Smooth muscle cell (in vitro differentiated cells): ENCODE results near the gene OR5L1. TPM values are rescaled to one million over a fixed set of nuclear protein-coding genes. Genes with fewer than 3 reads are reported as not detected.

ENCODE experiments used
- DNase-seq: peaks from one replicate; lab custom pipeline; 2025; ENCODE audit not compliant: unreplicated experiment; lab: John Stamatoyannopoulos, UW
- H2AFZ ChIP-seq: fragments of 200-600 bp; sonication (generic); 2 replicates; pipeline ENCODE4 v1.6.0; 2016; ENCODE audit warnings: antibody characterized with exemption, low read depth, mild to moderate bottlenecking
- H3F3A ChIP-seq: fragments of 200-600 bp; sonication (generic); 2 replicates; pipeline ENCODE4 v1.6.0; 2017; ENCODE audit warnings: antibody characterized with exemption, low read depth
- H3K27ac ChIP-seq: fragments of 200-600 bp; sonication (generic); 2 replicates; pipeline ENCODE4 v1.5.1; 2016; ENCODE audit warnings: low read depth, mild to moderate bottlenecking
- H3K27me3 ChIP-seq: fragments of 200-600 bp; sonication (generic); 2 replicates; pipeline ENCODE4 v1.6.1; 2016; ENCODE audit warnings: low read depth, mild to moderate bottlenecking
- H3K36me3 ChIP-seq: fragments of 200-600 bp; sonication (generic); 2 replicates; pipeline ENCODE4 v1.5.1; 2016; ENCODE audit warnings: low read depth
- H3K4me1 ChIP-seq: fragments of 200-600 bp; sonication (generic); 2 replicates; pipeline ENCODE4 v1.5.1; 2016; ENCODE audit warnings: low read depth
- H3K4me2 ChIP-seq: fragments of 200-600 bp; sonication (generic); 2 replicates; pipeline ENCODE4 v1.6.0; 2016; ENCODE audit warnings: mild to moderate bottlenecking
- H3K4me3 ChIP-seq: fragments of 200-600 bp; sonication (generic); 2 replicates; pipeline ENCODE4 v1.5.1; 2016; ENCODE audit warnings: mild to moderate bottlenecking
- H3K79me2 ChIP-seq: fragments of 200-600 bp; sonication (generic); 2 replicates; pipeline ENCODE4 v1.6.0; 2016; ENCODE audit warnings: low read depth, mild to moderate bottlenecking
- H3K9ac ChIP-seq: fragments of 200-600 bp; sonication (generic); 2 replicates; pipeline ENCODE4 v1.6.0; 2016; ENCODE audit warnings: low read depth
- H3K9me3 ChIP-seq: fragments of 200-600 bp; sonication (generic); replicated peaks from 2 replicates; pipeline ENCODE4 v1.5.1; 2016; ENCODE audit warnings: low read depth
- H4K20me1 ChIP-seq: fragments of 200-600 bp; sonication (generic); 2 replicates; pipeline ENCODE4 v1.6.0; 2016; ENCODE audit warnings: low read depth
- CTCF ChIP-seq: fragments of 200-600 bp; sonication (generic); IDR thresholded peaks from 2 replicates; pipeline ENCODE4 v1.5.1; 2017; ENCODE audit warnings: borderline replicate concordance, mild to moderate bottlenecking, antibody characterized with exemption; ENCODE audit not compliant: insufficient read depth, poor library complexity, severe bottlenecking
- WGBS: methylation state at CpG from one replicate; pipeline ENCODE4 v1.1.7; 2016; ENCODE audit warnings: low lambda C conversion rate; 5-methylcytosine and 5-hydroxymethylcytosine counted together
- polyA plus RNA-seq: library from polyadenylated mRNA; unstranded; fragments of >200 nt; fragmentation: Nextera tagmentation; extraction: Ambion mirVana; gene quantifications from 2 replicates; pipeline ENCODE4 v1.2.1, GENCODE V29; 2016
- total RNA-seq: library from RNA; depleted of rRNA; stranded (reverse); fragments of >200 nt; gene quantifications from 2 replicates; pipeline ENCODE4 v1.2.3, GENCODE V29; 2014

Gene OR5L1
- total and polyA plus RNA-seq, 2 experiments from 2014 or later, result not detected

DNA sequence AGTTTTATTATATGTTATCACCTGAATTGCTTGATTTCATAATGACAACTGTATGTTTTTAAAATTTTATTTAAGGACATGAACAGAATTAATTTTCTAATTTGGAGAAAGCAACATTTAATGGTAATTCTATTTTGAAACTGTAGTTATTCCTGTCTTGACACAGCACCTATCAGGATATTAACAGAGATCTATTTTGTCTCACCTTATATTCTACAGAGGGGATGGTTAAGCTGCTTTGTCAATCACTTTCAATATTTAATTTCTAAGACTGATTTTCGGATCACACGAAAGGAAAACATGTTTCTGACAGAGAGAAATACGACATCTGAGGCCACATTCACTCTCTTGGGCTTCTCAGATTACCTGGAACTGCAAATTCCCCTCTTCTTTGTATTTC, 27.3 kb downstream of the OR5L1 start, which contains the start of gene OR5D16:
OR5D16 (plus strand) TSS at position 301 of the 400 bp plus-strand sequence; CDS start at position 301, 0 bp downstream.
- Histone ChIP-seq H4K20me1 (no peaks in the 10 kb centered on the region), H3K9ac (no peak within 1 kb of the TSS), H3K27ac (no peak within 1 kb of the TSS), H3K4me3 (no peak within 1 kb of the TSS), H3K27me3 (no peaks in the 10 kb centered on the region), H3F3A (no peaks in the 10 kb centered on the region), H3K9me3 (peaks cover 5% of the 10 kb centered on the region), H3K4me1 (no peaks in the 10 kb centered on the region), H3K4me2 (no peak within 1 kb of the TSS), H2AFZ (no peak within 1 kb of the TSS), H3K79me2 (no peaks in the 10 kb centered on the region), H3K36me3 (no peaks in the 10 kb centered on the region)
- no peak for DNase-seq
- TF ChIP-seq CTCF, result no peak
- WGBS, result 46% methylated on average over 3 of the region's 3 CpGs

DNA sequence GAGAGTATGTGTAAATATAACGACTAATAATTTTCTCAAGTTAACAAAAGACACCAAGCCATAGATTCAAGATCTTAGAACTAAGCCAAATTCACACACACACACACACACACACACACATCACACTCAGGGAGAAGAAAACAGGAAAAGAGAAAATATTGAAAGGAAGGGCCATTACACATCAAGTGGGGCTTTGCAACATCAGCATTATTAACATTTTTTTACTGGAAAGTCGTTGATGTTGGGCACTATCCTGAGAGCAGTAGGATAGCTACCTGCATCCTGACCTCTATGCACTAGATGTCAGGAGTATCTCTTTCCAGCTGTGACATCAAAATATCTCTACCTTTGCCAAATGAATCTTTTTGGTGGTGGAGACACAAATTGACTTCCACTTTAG, 36.3 kb downstream of the OR5L1 start:
- Histone ChIP-seq H3K79me2 (no peaks in the 10 kb centered on the region), H3K9ac (no peak overlapping the region), H3K9me3 (peaks cover 3% of the 10 kb centered on the region), H3K4me2 (no peak overlapping the region), H3K27me3 (no peaks in the 10 kb centered on the region), H3F3A (no peaks in the 10 kb centered on the region), H3K4me1 (no peaks in the 10 kb centered on the region), H2AFZ (no peak overlapping the region), H4K20me1 (no peaks in the 10 kb centered on the region), H3K4me3 (no peak overlapping the region), H3K27ac (no peak overlapping the region), H3K36me3 (no peaks in the 10 kb centered on the region)
- DNase-seq, result no peak
- TF ChIP-seq CTCF, result no peak
- 35% methylated on average over 2 of the region's 2 CpGs for WGBS

DNA sequence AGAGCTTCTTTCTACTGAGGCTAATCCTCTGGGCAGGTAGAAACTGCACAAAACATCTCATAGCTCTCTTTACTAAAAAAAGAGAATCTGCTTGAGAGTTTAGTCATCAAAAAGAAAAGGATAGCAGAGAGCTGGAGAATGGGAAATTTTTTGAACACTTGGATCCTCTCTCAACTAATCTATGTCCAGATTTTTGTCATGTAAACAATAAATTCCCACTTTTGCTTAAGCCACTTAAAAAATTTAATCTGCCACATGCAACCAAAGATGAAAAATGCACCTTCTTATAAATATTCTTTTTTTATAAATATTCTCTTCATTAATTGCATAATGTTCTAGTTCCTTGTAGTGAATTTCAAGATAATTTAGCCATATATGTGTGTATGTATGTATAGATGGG, 37.9 kb downstream of the OR5L1 start:
- TF ChIP-seq CTCF, result no peak

GRCh38 chr11:55852141-55852540, 41.0 kb downstream of the OR5L1 start:
- no peaks in the 10 kb centered on the region for H3K4me1 ChIP-seq
- H3K9me3 ChIP-seq, result peaks cover 6% of the 10 kb centered on the region
- no peaks in the 10 kb centered on the region for H3F3A ChIP-seq
- no peak overlapping the region for H2AFZ ChIP-seq
- TF ChIP-seq CTCF, result no peak
- no peaks in the 10 kb centered on the region for H3K36me3 ChIP-seq
- H3K27me3 ChIP-seq, result no peaks in the 10 kb centered on the region
- no peak overlapping the region for H3K9ac ChIP-seq
- no peak overlapping the region for H3K27ac ChIP-seq
- 63% methylated on average over 1 of the region's 1 CpG for WGBS
- H3K79me2 ChIP-seq, result no peaks in the 10 kb centered on the region
- H3K4me3 ChIP-seq, result no peak overlapping the region
- H3K4me2 ChIP-seq, result no peak overlapping the region
- DNase-seq, result no peak
- H4K20me1 ChIP-seq, result no peaks in the 10 kb centered on the region

More for the DNA sequence above, 37.9 kb downstream of the OR5L1 start:
- DNase-seq, result no peak
- no peaks in the 10 kb centered on the region for H3F3A ChIP-seq
- H3K27ac ChIP-seq, result no peak overlapping the region
- no peak overlapping the region for H2AFZ ChIP-seq
- H3K9ac ChIP-seq, result no peak overlapping the region
- H3K9me3 ChIP-seq, result peaks cover 3% of the 10 kb centered on the region
- no peaks in the 10 kb centered on the region for H3K27me3 ChIP-seq
- H3K4me2 ChIP-seq, result no peak overlapping the region
- no peaks in the 10 kb centered on the region for H3K79me2 ChIP-seq
- H3K36me3 ChIP-seq, result no peaks in the 10 kb centered on the region
- no peaks in the 10 kb centered on the region for H3K4me1 ChIP-seq
- no peaks in the 10 kb centered on the region for H4K20me1 ChIP-seq
- H3K4me3 ChIP-seq, result no peak overlapping the region
